Measurements from ENCODE around the gene NPTX1. TPM values are rescaled to one million over a fixed set of nuclear protein-coding genes. Genes with fewer than 3 reads are reported as not detected.

The NPTX1 gene
- total RNA-seq, 2 experiments from 2014 or later = 0.22 TPM; not detected in 1

DNA sequence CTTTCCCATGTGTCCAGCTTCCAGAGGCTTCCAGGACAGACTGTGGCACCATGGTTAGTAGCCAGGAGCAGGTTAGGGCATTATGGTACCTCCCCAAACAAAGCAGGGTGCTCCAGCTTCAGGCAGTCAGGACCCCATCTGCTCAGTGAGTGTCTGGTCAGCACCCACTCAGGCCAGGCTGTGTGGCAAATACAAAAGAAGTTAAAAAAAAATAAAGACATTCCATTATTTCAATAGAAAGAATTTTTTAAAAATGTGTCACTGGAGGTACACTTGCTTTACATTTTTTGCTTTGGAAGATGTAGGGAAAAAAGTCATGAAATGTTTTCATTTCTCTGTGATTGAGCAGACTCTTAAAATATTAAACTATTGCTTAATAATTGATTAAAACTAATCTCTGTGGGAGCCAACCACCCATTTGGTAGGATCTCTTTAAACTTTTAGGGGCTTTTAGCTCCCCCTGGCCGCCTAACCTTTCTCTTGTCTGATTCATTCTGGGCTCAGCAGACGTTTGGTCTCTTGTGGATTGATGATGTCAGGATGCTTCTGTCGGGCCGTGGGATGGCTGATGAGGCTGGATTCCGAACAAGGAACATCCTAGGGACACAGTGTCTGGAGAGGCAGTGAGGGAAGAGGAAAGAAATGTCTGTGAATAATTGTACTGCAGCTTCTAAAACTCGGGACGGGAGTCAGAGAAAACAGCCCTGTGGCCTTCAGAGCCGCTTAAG lies 28.4 kb upstream of the NPTX1 start:
- H3K79me2 ChIP-seq (ENCODE audit: insufficient read depth, low read depth, low read length) = no peaks in the 10 kb centered on the region
- no peak overlapping the region for H3K4me3 ChIP-seq (ENCODE audit: low read depth, low read length, poor library complexity, severe bottlenecking)
- no peak overlapping the region for H3K27ac ChIP-seq (ENCODE audit: low read depth, low read length, poor library complexity, severe bottlenecking)
- ChIA-PET POLR2A (no interaction called here), CTCF (ENCODE audit: unreplicated experiment) (no interaction called here)
- no peaks in the 10 kb centered on the region for H3K9me2 ChIP-seq (ENCODE audit: insufficient read depth, low read length)
- intact Hi-C loops (cut with micrococcal nuclease; ENCODE audit: unreplicated experiment) = no loop called here
- TF ChIP-seq EZH2phosphoT487 (IDR thresholded peaks at IDR 0.05; ENCODE audit: borderline replicate concordance, low read depth, low read length) = no peak
- peak; percentile 70 for TF ChIP-seq CTCF (conservative IDR thresholded peaks at IDR 0.05; ENCODE audit: low read length)
- H3K4me2 ChIP-seq (ENCODE audit: low read length) = no peak overlapping the region
- no TSS peak for BruUV-seq (replicated peaks)
- H2AFZ ChIP-seq (ENCODE audit: low read length) = no peak overlapping the region
- H3K4me1 ChIP-seq (ENCODE audit: insufficient read depth, low read length, poor library complexity, severe bottlenecking) = no peaks in the 10 kb centered on the region
- H3K9me3 ChIP-seq (ENCODE audit: low read length) = no peaks in the 10 kb centered on the region
- DNase-seq (ENCODE audit: low spot score) = peak; percentile 51
- no peaks in the 10 kb centered on the region for H3K36me3 ChIP-seq (ENCODE audit: insufficient read depth, low read length)
- no peaks in the 10 kb centered on the region for H4K20me1 ChIP-seq (ENCODE audit: insufficient read depth, low read length)

GRCh38 chr17:80503921-80504320 lies 27.5 kb upstream of the NPTX1 start:
- H3K4me3 ChIP-seq (ENCODE audit: low read depth, low read length, poor library complexity, severe bottlenecking) = no peak overlapping the region
- no TSS peak for BruUV-seq (replicated peaks)

More at GRCh38 chr17:80503921-80504320, 27.5 kb upstream of the NPTX1 start:
- Histone ChIP-seq H3K4me1 (ENCODE audit: insufficient read depth, low read length, poor library complexity, severe bottlenecking) (peaks cover 4% of the 10 kb centered on the region), H3K27ac (ENCODE audit: low read depth, low read length, poor library complexity, severe bottlenecking) (no peak overlapping the region), H3K79me2 (ENCODE audit: insufficient read depth, low read depth, low read length) (no peaks in the 10 kb centered on the region), H3K4me2 (ENCODE audit: low read length) (no peak overlapping the region), H3K9me2 (ENCODE audit: insufficient read depth, low read length) (no peaks in the 10 kb centered on the region), H4K20me1 (ENCODE audit: insufficient read depth, low read length) (no peaks in the 10 kb centered on the region), H3K36me3 (ENCODE audit: insufficient read depth, low read length) (no peaks in the 10 kb centered on the region), H2AFZ (ENCODE audit: low read length) (no peak overlapping the region), H3K9me3 (ENCODE audit: low read length) (no peaks in the 10 kb centered on the region)
- DNase-seq (ENCODE audit: low spot score) = no peak
- ChIA-PET POLR2A (no interaction called here), CTCF (ENCODE audit: unreplicated experiment) (no interaction called here)
- intact Hi-C loops (cut with micrococcal nuclease; ENCODE audit: unreplicated experiment) = no loop called here
- TF ChIP-seq CTCF (conservative IDR thresholded peaks at IDR 0.05; ENCODE audit: low read length) = no peak
- no peak for TF ChIP-seq EZH2phosphoT487 (IDR thresholded peaks at IDR 0.05; ENCODE audit: borderline replicate concordance, low read depth, low read length)
